Nucleus accumbens (tissue), 56 donors: ENCODE data around the gene ALDH1B1.
"Not testable (repeated sequence)": the region's sequence is repeated elsewhere in the genome, so short reads cannot be mapped to it uniquely, and the experiment has no call there.

Experiments used
- DNase-seq, 56 donors: peaks; one replicate each; lab custom pipeline; 2025; lab: John Stamatoyannopoulos, UW

The ALDH1B1 gene

DNA sequence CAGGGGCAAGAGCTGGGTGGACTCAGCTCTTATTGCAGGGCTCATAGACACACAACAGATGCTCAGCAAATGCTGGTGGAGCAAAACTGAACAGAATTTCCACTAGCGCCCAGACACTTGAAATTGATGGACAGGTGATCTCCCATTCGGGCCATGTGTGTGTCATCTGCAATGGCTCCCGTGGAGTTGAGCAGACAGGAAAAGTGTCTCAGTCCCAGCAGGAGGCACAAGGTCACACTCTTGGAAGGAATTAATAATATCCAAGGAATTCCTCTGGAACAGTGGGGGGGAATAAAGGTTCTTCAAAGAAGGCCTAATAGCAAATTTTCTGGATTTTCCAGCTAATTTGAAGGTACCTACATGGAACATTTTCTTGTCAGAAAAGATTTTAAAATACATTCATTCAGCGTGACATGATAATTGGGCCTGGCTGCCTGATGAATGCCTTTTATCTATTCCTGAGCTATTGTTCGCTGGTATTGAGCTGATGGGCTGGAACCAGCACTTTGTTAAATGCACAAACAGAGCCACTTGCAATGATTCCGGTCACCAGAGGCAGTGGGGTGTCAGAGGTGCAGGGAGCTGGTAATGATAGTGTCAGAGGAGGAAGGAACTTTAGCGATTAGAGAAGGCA is 31.5 kb upstream of the ALDH1B1 start:
- DNase-seq: peak in 5 of 56 donors; percentile 10 to 41 (median 18)

DNA sequence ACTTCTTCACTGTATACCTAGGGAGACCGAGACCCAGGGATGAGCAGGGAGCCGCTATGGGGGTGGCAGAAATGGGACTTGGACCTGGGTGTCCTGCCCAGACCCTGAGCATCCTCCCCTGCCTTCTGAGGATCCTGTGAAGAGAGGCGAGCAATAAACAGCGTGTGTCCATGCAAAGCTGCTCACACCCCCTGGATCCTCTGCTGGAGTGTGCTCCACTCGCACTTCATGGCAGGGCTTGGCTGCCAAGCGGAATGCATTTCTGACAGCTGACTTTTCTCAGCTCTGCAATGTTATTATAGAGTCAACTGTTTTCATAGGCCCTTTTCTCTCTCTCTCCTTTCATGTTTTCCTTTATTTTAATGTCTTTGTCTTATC is 31.0 kb upstream of the ALDH1B1 start:
- DNase-seq: peak in 6 of 56 donors; percentile 2 to 41 (median 20)

DNA sequence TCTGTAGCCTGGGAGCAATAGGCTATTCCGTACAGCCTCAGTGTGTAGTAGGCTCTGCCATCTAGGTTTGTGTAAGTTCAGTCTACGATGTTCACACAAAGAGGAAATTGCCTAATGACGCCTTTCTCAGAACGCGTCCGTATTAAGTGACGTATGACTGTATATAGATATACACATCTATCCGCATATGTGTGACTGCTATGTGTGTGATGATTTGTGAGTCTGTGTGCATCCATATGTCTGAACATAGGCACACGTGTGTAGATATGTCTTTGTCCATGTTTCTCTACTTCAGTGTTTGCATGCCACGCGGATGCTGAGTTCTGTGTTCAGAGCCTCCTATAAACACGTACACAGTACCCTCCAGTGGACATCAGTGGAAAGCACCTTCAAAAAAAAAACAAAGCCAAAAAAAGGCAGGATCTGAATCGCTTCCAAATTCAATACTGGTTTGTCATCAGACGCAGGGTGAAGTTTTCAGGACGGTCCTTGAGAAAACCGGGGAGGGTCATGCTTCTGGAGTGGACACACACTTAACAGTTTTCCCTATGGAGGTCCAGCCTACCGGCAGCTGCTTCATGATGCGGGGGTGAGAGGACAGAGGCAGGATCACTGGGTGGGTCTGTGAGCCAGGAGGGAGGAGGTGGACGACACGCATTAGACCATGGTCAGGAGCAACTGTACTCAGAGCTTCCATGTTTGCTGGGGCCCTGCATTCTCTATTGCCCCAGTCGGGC is 29.5 kb upstream of the ALDH1B1 start:
- peak in 26 of 56 donors; percentile 1 to 61 (median 14) for DNase-seq

DNA sequence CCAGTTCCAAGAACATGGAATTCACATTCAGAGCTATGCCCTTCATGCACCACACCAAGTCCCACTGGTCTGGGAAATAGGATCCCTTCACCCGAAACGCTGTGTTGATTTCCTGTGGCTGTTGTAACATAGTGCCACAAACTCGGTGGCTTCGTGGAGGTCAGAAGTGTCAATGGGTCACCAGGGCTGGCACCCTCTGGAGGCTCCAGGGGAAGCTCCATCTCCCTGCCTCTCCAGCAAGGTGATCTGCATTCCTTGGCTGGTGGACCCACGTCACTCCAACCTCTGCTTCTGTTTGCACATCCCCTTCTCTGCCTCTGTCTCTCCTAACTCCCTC is 28.9 kb upstream of the ALDH1B1 start:
- DNase-seq: no peak

- DNase-seq: no peak
Observed at GRCh38 chr9:38367898-38368297, 24.6 kb upstream of the ALDH1B1 start.

DNA sequence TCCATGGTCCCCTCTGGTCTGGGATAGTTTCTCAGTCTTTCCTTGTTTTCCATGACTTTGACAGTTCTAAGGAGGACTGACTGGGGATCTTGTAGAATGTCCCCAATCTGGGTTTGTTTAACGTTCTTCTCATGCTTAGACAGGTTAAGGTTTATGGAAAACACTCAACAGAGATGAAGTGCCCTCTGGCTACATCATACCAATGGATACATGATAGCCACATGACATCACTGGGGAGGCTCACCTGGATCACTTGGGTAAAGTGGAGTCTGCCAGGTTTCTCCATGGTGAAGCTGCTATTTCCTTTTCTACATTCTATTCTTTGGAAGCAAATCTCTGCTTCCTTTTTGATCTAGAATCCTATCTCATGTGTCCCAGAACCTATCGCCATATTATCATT is 23.8 kb upstream of the ALDH1B1 start:
- no peak for DNase-seq

GRCh38 chr9:38370176-38370575 is 22.3 kb upstream of the ALDH1B1 start:
- DNase-seq: no peak

DNA sequence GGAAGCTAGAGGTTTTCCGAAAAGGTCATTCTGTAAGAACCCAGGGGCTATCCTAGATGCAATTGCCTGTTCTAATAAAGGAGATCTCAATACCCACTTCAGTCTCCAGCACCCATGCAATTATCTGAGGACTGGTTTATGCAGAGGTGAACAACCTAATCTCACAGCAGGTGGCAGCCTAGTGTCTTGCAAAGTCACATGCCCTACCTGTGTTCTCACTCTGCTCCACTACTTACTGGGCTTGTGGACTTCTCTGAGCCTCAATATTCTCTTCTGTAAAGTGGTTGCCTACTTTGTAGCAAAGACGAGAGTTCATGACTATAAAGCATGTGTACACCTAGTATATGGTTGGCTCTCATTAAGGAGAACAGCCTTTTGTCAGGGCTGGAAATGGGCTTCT is 21.0 kb upstream of the ALDH1B1 start:
- peak in 1 of 56 donors; percentile 17 for DNase-seq

GRCh38 chr9:38372762-38373619 is 19.5 kb upstream of the ALDH1B1 start:
- no peak for DNase-seq

GRCh38 chr9:38373679-38374078 is 18.8 kb upstream of the ALDH1B1 start:
- no peak for DNase-seq

DNA sequence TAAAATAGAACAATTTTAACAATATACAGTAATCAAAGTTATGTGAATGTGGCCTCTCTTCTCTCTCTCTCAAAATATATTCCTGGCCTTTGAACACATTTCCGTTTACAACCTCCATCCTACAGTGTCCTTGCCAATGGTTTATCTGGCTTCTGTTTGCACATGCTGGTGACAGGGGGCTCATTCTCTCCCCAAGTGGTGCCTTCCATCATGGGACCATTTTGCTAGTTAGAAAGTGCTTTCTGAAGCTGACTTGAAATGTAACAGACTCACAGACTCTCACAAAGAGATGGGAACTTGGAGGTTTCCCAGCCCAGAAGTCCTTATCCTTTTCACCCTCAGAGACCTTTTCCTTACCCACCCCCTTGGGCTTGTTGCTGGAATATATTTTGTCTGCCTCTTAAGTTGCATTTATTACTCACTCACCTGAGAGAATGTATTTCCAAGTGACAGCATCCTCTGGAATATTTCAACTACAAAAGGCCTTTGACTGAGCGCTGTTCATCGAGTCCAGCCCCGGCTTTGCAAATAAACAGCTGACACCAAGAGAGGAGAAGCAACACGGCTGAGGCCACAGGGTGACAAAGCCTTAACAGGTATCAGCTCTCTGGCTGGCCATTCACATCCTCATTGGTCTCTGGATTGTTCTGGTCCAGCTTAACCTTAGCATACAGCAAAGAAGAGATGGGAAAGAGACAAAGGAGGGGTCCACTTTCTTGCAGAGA is 17.5 kb upstream of the ALDH1B1 start:
- DNase-seq: no peak

DNA sequence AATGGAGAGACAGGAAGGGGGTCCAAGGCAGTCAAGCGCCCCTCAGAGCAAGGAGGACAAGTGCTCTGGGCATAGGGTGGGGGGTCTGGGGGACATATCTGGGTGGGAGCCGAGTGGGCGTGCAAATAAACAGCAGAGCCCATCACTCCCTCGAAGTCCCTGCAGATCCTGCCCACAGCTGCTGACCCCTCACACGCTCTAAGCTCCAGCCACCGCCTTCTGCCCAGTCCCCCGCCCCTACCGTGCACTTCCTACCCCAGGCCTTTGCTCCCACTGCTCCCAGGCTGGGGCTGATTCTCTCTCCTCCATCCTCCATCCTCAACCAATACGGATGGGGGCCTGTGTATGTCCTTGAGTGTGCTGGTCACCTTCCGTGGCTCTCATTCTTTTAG is 16.9 kb upstream of the ALDH1B1 start:
- DNase-seq: no peak

GRCh38 chr9:38376021-38376670 is 16.4 kb upstream of the ALDH1B1 start:
- no peak for DNase-seq

DNA sequence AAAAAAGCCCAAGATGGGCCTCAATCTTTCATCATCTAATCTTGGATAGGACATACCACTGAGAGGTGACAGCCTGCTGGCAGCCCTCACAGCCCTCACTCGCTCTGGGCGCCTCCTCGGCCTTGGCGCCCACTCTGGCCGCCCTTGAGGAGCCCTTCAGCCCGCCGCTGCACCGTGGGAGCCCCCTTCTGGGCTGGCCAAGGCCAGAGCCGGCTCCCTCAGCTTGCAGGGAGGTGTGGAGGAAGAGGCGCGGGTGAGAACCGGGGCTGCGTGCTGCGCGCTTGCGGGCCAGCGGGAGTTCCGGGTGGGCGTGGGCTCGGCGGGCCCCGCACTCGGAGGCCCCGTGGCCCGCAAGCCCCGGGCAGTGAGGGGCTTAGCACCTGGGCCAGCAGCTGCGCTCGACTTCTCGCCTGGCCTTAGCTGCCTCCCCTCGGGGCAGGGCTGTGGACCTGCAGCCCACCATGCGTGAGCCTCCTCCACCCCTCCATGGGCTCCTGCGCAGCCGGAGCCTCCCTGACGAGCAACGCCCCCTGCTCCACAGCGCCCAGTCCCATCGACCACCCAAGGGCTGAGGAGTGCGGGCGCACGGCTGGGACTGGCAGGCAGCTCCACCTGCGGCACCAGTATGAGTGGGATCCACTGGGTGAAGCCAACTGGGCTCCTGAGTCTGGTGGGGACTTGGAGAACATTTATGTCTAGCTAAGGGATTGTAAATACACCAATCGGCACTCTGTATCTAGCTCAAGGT is 15.0 kb upstream of the ALDH1B1 start:
- not testable (repeated sequence) for DNase-seq

DNA sequence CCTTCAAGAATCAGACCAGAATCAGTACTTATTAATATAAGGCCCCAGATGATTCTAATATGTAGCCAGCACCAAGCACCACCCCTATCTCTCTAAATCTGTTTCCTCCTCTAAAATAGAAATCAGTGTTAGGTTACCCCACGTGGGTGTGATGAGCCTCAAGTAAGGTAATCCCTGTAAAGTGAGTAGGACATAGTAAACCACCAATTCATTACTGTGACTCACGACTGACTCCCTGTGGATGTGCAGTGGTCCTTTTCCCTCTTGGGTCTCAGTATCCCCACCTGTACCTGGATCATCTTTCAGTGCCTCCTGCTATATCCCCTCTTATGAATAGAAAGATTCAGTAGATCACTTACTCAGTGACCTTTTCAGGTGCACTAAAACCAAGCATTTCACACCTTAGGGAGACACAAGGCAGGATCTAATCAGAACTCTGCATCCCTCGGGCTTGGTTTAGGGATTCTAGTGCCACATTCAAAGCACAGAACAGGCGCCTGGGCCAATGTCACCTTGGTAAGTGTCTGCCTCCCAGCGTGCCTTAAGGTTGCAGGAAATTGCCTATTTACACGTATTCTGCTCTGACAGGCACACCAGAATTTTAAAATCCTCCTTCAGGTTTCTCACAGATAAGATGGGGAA is 12.2 kb upstream of the ALDH1B1 start:
- no peak for DNase-seq

DNA sequence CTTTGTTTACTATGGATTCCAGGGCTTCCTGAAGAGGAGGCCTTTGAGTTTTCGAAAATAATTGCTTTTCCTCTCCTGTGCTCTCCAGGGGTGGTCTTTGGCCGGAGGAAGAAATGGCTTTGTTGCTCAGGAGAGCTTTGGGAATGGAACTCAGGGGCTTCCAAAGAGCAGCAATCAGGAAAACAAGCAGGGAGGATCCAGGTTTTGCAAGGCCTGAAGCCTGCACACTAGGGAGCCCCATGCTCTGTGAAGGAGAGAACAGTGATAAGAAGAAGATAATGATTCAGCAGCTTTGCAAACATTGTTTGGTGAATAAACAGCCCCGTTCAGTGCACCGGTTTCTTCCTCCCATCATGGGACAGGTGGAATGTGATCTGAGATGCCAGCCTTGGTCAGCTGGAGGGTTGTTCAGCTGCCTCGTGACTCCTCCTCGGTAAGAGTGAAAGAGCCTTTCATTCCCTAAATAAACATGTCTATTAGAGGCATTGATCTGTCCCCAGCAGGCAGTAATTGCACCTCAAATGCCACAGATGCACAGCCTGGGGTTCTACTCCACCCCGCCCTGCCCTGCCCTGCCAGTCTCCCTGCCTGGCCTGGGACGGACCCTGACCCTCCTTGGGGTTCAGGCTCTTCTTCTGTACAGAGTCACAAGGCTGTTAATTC is 11.5 kb upstream of the ALDH1B1 start:
- DNase-seq: peak in 2 of 56 donors; percentile 4 to 17

GRCh38 chr9:38382141-38382540 is 10.4 kb upstream of the ALDH1B1 start:
- DNase-seq: no peak
